HK-2 (cell line): ENCODE data around the gene TRAPPC3.

Source experiments
- DNase-seq: peaks from one replicate; pipeline ENCODE4 v3.0.0-alpha.2; 2018; ENCODE audit not compliant: unreplicated experiment

The TRAPPC3 gene

DNA sequence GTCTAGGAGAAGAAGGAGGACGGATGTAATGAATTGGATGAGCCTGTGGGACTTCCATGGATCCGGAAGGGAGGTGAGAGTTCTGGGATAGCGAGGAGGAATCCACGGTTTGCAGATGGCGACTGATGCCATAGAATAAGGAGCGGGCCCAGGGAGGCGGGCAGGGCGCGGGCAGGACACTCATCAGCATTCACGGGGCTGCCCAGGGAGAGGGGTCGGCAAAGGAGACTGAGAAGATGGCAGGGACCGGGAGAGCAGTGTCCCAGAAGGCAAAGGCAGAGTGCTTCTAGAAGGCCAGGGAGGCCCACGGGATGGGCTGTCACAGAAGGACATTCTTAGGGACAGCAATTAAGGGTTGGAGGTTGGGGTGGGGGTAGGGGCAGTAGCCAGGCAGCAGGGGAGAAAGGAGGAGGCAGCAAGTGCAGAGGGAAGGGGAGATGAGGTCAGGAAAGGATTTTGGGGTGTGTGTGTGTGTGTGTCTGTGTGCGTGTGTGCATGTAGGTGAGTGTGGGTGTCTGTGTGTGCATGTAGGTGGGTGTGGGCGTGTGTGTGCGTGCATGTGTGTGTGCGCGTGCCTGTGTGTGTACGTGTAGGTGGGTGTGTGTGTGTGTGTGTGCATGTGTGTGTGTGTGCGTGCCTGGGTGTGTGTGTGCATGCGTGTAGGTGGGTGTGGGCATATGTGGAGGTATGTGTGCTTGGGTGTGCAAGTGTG, 23.1 kb downstream of the TRAPPC3 start:
- DNase-seq, result peak; percentile 19

DNA sequence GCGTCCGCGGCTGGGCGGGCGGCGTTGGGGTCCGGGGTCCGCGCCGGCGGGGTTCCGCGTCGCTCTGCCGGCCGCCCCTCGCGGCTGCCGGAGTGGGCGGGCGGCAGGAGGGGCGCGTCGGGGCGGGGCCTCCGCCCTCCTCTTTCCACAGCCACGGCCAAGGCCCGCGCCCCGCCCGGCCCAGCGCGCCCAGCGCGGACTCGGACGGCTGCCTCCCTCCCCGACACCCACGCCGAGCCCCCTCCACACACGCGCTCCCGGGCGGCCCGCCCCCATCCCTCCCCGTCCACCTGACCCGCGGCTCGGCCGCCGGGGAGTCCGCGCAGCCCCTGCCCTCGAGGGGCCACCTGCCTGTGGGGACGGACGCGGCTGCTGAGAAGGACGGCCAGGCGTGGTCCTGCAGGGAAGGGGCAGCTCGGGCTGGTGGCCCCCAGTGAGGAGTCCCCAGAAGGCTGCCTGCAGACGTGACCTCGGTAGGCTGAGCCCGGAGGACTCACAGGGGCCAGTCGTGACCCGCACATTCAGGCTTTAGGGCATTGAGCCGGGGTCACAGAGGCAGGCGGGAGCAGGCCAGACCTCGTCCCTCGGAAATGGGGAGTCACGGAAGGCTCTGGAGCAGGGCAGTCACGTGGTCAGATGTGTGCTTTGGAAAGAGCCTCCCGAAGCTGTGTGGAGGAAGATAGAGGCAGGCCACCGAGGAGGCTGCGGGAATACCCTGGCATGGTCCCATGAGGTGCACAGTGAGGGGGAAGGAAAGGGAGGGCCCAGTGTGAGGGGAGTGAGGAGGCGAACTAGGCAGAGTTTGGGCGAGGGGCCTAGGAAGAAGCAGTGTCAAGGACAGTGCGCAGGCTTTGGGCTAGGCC, 23.9 kb downstream of the TRAPPC3 start, which contains the start of gene COL8A2:
Gene COL8A2 (minus strand): TSS at position 94 of the 863 bp plus-strand sequence. CDS start 24,980 bp downstream, outside the sequence.
- peak; percentile 16 for DNase-seq

DNA sequence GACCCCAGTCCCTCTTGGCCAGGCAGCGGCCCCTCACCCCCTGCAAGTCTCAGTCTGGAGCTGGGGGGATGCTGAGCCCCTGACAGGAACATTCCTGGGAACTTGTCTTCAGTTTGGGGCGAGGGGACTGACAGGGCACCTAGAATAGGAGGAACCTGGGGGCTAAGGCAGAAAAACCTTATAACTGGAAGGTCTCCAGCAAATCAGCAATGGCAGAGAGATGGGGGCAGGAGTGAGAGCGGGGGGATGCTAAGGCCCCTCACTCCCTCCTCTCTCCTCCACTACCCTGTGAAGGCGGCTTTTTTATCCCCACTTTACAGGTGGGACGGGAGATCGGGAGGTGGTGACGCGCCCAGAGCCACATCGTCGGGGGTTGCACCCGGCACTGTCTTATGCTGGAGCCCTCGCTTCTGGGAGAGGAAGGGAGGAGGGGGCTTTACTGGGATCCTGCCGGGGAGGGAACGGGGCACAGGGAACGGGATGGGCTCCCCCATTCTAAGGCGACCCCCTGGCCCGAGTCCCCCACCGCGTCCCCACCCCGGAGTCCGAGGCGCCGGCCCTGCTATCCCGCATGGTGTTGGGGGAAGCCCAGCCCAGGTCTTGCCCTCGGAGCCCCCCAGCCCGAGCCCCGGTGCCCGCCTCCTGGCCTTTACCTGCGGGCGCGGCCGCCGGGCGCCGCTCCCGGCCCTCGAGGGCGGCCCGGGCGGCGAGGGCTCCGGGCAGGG, 24.7 kb downstream of the TRAPPC3 start:
- DNase-seq, result no peak

DNA sequence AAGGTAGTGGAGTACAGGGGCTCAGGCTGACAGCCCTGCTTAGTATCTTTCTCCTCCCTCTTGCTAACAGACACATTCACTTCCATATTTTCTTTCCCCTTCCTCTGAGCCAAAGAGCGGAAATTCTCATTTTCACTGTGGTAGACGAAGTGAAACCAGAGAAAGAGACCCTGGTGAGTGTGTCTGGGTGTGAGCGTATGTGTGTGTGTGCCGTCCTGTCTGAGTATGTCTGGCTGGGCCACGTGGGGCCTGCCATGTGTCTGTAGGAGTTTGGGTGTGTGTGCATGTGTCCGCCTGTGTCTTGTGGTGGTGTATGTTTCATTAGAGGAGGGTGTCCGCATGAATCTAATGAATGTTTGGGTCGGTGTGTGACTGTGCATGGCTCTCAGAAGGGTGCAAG, 25.9 kb downstream of the TRAPPC3 start:
- no peak for DNase-seq

DNA sequence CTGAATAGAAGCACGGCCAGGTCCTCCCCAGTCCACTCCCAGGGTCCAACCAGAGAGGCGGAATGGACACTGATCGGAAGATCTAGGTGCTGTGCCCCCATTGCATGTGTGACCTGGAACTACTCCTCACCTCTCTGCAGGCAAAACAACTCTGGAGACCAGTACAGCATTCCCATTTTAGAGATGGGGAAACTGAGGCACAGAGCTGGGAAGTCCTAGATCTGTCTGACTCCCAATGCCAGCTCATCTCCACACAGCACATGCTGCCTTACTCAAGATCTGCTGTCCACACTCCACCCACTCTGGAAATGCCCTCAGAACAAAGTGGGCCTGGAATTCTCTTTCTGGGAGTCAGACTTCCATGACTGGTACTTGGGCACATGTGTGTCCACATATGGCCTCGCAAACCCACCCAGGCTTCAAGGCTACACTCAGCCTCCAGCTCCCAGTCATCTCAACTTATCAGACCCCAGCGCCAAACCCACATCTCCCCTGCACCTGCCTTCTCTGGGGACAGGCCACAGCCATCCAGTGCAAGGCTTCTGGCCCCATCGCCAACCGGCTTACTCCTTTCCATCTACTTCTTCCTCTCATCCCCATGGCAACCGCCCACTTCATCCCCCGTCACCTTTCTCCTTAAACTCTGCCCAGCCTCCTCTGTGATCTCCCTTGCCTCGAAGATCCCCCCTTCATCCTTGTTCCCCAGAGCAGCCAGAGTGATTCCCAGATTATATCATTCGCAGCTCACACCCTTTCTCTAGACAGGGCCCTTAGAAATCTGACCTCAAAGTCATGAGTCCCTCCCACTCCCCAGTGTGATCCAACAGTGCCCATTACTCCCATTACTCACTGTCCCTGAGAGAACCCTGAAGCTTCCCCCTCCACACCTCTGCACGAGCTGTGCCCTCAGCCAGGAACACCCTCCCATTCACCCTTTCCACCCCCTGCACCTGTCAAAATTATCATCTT, 26.9 kb downstream of the TRAPPC3 start:
- no peak for DNase-seq

DNA sequence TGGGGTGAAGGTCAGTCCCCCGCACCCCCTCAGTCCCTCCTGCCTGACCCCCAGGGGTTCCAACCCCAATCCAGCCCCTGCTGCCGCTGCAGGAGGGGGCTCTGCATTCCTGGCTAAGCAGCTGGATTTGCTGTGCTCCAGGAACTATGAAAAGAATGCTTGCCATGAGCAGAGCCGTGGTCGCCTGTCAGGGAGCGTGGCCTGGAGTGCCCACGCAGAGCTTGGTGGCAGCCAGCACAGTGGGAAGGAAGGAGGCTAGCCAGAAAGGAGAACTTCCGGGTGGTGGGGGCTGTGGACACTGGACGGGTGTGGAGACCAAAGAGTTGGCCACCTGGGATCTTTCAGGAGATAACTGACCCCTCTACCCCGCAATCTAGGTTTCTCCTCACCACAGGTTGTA, 29.8 kb downstream of the TRAPPC3 start:
- no peak for DNase-seq

DNA sequence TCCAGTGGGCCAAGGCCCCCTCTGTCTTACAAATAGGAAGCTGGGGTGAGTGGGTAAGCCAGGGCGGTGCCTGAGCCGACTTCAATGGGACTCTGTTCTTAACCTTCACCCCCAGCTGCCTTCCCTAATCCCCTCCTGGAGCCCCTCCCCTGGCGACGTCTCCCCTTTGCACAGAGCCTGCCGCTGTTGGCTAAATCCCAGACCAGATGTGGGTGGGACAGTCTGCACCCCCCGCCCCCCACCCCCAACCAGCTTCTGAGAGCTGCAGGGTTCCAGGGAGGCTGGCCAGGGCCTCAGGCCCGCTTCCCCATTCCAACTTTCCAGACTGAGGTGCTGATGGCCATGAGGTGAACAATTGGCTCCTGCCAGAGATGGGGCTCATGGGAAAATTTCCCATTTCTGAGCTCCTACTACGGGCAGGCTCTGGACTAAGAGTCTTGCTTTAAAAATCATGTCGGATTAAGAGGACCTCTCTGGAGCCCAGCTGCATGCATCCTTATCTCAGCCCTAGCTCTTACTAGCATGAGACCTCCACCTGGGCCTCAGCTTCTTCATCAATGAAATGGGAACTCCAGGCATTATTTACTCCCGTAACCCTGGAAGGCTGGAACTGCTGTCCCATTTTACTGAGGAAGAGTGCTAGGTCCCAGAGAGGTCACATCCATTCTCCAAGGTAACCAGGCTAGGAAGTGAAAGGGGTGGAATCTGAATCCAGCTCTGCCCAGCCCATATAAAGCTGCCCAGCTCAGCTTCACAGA, 30.7 kb downstream of the TRAPPC3 start:
- DNase-seq, result no peak

DNA sequence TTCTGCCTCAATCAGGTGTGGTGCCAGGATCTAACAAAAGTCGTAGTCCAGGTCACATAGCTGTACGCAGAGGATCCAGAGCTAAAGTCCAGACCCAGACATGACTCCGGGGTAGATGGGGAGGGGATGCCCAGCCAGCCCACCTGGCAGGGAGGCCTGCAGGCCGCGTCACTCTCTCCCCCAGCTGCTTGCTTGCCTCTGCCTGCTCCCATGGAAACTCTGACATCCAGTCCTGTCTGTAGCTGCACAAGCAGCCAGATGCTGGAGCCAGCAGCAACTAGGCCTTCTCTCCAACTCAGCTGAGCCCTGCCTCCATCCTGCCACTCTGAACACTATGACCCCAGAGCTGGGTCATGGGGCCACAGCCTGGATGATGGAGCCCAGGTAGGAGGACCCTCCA, 32.4 kb downstream of the TRAPPC3 start:
- DNase-seq, result no peak

DNA sequence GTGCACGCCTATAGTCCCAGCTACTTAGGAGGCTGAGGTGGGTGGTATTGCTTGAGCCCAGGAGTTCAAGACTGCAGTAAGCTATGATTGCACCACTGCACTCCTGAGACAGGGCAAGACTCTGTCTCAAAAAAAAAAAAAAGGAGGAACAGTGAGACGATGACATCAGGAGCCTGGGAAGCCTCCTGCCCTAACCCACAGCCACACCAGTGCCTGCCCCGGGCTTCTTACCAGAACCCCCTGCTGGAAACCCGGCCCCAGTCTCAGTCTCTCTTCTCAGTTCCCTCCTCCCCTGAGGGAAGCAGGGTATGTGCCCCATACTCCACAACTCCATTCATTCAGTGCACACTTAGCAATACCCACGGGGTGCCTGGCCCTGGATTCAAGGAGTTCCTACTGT, 33.4 kb downstream of the TRAPPC3 start:
- no peak for DNase-seq

DNA sequence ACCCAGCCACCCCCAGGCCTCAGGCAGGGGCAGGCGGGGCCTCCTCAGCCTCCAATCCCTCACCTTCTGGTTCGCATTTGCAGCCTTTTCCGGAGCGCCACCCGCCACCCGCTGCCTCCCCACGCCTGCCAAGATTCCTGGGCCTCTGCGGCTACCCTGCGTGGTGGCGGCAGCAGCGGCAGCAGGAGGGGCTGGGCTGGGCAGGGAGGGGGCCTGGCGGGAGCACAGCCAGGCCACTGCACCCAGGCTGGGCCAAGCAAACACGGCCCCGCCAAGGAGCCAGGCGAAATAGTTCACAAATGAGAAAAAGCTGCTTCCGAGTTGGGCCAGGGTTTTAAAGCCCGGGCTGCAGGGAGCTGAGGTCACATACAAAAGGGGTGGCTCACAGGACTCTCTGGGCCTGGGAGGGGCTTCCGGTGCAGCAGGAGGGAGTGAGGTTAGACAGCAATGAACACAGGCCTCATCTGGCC, 34.1 kb downstream of the TRAPPC3 start:
- DNase-seq, result no peak

DNA sequence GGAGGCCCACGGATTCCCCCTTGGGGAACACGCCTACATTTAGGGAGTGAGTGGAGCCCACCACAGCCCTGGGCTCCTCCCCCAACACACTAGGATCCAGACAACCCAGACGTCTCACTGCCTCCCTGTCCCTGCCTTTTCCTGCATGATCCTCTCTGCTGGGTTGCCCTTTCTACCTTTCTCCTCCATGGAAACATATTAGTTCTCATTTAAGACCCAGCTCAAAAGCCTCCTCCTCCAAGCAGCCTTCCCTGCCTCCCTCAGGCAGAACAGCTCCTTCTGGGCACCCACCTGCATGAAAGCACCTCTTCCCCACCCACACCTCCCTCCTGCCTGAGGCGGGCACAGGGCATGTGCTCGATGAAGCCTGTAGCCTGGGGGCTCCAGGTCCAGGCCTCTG, 34.9 kb downstream of the TRAPPC3 start:
- no peak for DNase-seq

DNA sequence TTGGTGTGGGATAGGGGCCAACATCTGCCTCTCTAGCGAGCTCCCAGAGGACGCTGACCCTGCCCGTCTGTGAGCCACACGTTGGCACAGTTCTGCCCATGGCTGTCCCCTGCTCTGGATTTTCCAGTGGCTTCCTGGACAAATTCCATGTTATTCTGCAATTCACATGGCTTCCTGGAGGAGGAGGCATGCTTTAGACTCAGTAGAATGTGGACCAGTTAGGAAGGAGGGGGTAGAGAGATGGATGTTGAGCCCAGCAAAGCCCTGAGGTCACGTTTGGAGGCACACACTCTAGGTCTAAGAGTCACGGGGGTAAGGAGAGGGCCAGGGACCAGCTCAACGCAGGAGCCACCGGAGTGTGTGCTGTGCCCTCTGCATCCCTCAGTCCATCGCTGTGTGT, 36.5 kb downstream of the TRAPPC3 start:
- DNase-seq, result no peak

DNA sequence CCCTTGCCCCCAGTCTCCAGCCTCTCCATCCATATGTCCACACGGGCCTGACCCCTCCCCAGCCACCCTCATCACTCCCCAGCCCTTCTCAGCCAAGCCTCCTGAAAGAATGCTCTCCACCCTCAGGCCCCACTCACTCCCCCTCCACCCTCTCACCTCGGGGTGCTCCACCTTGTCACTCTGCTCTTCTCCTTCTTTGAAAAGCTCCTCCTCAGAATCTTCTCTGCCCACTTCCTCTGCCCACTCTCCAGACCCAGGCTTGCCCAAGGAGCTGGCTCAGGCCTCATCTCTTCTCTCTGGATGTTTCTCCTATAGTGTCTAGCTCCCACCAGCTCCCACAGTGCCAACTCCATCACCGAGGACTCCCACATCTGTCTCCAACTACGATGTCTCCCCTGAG, 38.1 kb downstream of the TRAPPC3 start:
- DNase-seq, result no peak

DNA sequence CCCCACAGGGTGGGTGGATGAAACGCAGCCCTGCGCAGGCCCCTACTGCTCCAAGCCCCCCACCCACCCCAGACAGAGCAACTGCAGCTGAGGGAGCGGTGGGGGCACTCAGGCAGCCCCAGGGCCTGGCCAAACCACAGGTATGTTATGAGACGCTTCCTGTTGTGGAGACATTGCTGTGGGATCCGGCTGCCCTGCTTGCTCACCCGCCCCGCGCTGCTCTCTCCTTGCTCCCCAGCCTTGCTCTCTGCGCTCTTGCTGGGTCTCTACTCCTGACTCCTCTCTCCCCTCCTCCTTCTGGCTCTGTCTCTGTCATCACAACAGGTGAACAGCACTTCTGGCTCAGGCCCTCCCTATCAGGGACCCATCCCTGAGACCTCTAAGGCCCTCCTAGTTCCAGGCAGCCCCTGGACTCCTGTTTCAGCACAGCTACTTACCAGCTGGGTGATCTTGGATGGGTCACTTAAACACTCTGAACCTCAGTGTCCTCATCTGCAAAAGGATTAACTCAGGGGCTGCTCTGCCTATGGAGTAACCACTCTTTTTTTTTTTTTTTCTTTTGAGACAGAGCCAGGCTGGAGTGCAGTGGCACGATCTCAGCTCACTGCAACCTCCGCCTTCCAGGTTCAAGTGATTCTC, 40.1 kb downstream of the TRAPPC3 start:
- peak; percentile 79 for DNase-seq

DNA sequence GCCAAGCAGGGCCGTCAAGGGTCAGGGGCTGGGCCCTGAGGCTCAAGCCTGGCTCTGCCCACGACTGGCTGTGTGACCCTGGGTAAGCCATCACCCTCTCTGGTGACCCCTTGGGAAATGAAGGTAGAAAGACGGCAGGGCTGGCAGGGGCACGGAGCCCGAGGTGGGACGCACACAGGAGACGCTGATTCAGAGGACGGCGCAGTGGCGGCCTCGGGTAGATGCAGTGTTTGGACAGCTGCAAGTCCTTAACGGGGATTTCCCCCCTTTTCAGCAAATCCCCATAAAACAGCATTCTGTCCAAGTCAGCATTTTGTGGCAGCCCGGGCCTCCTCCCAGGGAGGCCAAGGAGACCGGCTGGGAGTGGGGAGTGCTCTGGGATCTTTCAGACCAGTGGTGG, 41.0 kb downstream of the TRAPPC3 start:
- peak; percentile 29 for DNase-seq

DNA sequence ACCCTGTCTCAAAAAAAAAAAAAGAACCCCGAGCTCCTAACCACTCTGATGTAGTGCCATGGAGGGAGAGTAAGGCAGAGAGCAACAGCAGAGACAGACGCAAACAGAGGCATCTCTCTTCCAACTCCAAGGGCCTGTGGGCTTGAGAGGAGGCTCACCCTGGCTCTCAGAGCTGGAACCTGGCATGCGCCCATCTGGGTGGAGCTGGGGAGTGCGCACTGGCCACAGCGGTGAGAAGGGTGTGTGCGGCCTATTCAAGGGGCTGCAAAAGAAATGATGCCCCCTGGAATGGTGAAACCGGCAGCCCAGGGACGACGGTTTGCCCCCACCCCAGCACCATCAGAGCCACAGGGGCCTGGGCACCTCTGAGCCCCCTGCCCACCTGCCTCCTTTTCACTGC, 41.9 kb downstream of the TRAPPC3 start:
- no peak for DNase-seq

DNA sequence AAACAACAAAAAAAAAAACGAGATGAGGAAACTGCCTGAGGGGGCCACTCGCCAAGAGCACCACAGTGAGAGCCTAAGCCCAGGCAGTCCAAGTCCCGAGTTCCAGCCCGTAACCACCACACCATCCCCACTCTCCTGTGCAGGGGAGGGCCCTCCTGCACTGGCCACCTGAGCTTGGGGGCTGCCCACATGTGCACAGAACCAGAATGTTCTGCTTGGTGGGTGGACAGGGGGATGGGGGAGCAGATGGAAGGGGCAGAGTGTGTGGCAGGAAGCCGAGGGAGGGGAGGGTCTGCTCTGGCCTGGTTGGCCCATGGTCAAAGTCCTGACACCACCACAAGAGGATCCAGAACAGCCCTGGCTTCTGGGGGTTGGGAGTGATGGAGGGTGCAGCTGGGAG, 43.0 kb downstream of the TRAPPC3 start:
- DNase-seq, result no peak

DNA sequence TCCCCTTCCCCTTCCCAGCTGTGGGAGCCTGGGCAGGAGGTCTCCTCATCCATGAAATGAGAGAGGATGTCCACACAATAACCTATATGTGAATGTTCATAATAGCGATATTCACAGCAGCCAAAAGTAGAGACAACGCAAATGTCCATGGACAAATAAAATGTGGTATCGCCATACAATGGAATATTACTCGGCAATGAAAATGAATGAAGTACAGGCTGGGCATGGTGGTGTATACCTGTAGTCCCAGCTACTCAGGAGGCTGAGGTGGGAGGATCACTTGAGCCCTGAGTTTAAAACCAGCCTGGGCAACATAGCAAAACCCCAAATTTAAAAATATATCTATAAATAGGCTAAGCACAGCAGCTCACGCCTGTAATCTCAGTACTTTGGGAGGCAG, 47.7 kb downstream of the TRAPPC3 start:
- DNase-seq, result no peak

DNA sequence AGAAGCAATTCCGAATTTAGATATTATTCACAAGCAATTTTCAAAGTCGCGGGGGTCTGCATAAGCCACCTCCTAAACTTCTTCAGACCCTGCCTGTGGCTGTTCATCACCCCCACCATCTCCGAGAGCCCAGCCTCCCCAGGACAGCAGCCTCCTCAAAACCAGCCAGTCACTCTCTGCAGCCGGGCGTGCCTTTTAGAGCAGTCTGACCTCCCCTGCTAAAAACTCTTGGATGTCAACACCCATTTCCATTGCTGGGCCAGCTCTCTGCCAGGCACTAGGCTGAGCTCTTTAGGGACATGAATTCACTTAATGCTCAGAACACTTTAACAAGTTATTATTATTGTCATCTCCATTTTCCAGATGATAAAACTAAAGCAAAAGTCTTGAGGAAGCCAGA, 48.9 kb downstream of the TRAPPC3 start:
- DNase-seq, result no peak
